HG02938 (cell line): Measurements from ENCODE around the gene PDCD2.
A peak's percentile ranks its signal among the peaks of the same experiment; 100 is the strongest.
"Not testable (repeated sequence)": the region's sequence is repeated elsewhere in the genome, so short reads cannot be mapped to it uniquely, and the experiment has no call there.

Source experiments
- ATAC-seq: cut with Tn5 transposase; IDR thresholded peaks from one replicate; pipeline ENCODE4 v1.9.1; 2021; ENCODE audit warnings: mild to moderate bottlenecking, moderate library complexity; ENCODE audit not compliant: unreplicated experiment

Gene PDCD2

DNA sequence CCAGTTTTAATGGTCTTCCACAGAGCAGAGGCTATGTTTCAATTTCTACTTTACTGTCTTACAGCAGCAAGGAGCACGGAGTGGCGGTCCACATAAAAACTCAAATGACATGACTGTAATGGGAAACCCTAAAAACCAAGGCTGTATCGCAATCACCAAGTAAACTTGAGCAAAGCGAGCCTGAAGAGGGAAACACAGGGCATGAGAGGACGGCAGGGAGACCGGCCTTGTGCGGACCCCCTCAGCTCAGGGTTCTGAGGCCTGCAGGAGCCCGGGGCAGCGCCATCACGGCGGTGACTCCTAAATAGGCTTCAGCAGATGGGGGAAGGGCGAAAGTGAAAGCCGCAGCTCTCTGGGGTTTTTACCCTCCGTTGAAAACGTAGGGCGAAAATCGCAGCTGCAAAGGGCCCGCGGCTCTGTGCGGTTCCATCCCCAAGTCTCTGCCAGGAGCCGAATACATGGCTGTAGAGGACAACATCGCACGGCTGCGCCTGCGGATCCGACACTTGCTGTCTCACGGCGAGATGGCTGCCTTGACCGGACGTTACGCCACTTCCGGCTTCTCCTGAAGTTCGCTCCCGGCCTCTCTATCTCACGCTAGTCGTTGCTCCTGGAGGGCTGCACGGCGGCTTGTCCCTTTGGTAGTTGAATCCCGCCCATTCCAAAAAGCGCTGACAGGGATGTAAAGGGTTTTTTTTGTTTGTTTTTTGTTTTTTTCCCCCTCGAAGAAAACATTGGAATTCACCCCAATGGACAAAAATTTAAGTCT lies 31.5 kb downstream of the PDCD2 start, which contains the start of gene PSMB1:
TSS of gene PSMB1 (minus strand) at position 543 of the 769 bp plus-strand sequence. CDS start at position 478, 65 bp downstream.
- ATAC-seq = peak; percentile 40

DNA sequence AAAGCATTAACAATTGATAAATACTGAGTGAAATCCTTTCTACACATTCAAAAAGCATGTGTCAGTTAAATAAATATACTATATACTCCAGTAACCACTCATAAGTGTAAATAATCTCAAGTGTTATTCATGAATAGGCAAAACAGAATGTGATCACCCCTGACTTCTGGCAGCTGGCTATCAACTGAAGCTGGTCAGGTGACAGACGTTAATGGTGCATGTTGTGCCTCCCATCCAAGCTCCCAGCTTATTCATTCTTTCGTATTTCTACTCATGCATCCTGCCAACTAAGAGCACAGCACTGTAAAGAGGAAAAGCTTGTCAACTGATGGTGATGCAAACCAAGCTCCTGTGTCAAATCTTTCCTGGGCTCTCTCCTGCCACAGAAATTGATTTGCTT lies 39.0 kb downstream of the PDCD2 start:
- no peak for ATAC-seq

DNA sequence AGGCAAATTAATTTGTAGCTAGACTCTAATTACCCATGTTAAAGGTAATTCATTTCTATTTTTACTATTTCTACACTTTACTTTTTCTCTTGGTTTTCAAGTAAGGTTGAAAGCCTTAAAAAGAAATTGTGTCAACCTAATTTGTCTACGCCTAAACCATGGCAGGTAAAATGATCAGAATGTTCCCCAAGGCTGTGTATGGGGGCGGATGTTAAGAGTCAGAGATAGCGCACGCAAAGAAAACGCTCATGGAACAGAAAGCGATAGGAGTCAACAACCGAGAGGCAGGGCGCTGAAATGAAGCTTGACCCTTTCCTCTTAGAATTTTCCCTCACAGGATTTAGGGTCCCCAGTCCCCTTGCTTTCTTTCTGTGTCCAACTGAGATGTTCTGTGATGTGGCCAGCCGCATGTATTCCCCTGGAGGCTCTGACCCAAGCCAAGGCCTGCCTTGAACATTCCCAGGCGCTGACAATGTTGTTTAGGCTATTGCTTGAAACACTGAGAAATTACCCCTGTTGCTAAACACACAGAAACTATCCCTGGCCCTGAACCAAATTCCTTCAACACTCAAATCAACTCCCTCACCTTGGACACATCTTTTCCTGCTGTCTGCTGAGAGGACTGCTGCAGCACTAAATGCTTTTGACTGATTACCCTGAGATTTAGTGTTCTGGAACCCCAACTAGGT lies 42.3 kb downstream of the PDCD2 start:
- no peak for ATAC-seq

DNA sequence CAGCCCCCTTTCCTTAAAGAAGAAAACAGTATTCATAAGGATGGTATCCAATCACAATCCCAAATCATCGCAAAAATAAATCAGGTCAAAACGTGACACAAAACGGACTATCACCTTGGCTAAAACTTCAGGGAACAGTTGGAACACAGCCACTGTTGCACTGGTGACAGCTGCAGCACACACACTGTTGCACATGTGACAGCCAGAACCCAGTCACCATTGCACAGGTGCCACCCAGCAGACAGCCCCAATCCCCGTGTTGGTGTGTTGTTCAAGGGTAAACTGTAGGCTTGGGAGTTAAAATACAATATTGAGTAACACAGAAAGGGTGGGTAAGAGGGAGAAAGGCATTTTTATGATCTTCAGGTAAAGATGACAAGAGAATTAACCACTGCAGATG lies 47.1 kb downstream of the PDCD2 start:
- no peak for ATAC-seq

- no peak for ATAC-seq
Observed at GRCh38 chr6:170536671-170537070, 47.8 kb downstream of the PDCD2 start.

GRCh38 chr6:170535004-170535403 lies 49.4 kb downstream of the PDCD2 start:
- ATAC-seq = no peak

- no peak for ATAC-seq
Observed at GRCh38 chr6:170533792-170534191, 50.6 kb downstream of the PDCD2 start.

GRCh38 chr6:170532867-170533488 lies 51.5 kb downstream of the PDCD2 start:
- ATAC-seq = no peak

DNA sequence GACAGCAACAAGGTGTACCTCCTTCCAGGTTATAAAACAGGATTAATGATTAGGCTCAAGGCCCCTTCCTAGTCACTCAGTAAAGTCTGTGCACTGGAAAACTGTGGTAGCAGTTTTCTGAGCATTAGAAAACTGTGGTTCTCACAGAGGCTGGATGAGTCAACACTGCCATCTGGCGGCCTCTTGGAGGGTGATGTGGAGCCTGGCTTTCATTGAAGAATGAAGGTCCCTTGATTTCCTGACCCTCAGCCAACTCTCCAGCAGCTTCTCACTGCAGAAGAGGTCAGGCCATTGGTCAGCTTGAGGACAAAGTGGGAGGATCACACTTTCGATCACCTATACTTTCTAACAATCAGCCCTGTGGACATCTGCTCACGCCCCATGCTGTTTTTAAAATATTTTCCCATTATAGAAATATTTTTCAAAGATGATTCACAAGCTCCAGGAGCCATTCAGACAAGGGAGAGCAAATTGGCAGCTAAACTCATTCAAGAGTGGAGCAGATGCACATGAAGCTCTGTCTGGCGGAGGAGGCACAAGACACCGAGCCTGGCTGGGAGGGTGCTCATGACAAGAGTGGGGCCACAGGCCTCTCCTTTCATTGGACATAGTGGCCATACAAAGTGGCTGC lies 54.5 kb downstream of the PDCD2 start:
- ATAC-seq = peak; percentile 82

- ATAC-seq = not testable (repeated sequence)
Observed at GRCh38 chr6:170527995-170528394, 56.4 kb downstream of the PDCD2 start.

GRCh38 chr6:170525795-170526194 lies 58.6 kb downstream of the PDCD2 start:
- no peak for ATAC-seq
